GM18526 (cell line): ENCODE measurements around the gene NKPD1.

Experiments
- POLR2A ChIP-seq: IDR thresholded peaks from 3 replicates; pipeline ENCODE4 v1.6.1; 2011; ENCODE audit not compliant: insufficient read length; ENCODE audit errors: extremely low read depth

The NKPD1 gene

GRCh38 chr19:45160870-45161737, at the start of gene NKPD1:
TSS of gene NKPD1 (minus strand) at chr19:45160982. CDS start at chr19:45160150, 832 bp downstream.
- no peak for TF ChIP-seq POLR2A

- no peak for TF ChIP-seq POLR2A
These were observed 45.5 kb upstream of the NKPD1 start for GRCh38 chr19:45206328-45206727.

- TF ChIP-seq POLR2A, result no peak
These were observed 45.0 kb upstream of the NKPD1 start for GRCh38 chr19:45205810-45206209.

DNA sequence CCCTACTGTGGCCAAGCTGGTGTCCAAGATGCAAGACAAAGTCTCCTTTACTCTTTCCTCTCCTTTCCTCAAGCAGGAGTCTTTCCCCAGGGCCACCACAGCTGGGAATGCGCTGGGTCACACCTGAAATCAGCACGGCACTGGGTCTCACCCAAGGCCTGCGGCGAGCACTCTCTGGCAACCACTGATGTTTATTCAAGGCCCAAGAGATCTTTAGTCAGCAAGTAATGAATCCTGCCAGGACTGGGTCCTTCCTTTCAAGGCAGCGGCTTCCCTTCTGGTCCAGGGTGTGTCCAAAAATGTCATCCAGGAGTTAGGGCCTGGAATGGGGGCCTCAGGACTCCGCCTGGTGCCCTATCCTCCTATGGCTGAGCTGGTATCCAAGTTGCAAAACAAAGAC, 41.9 kb upstream of the NKPD1 start:
- TF ChIP-seq POLR2A, result no peak

DNA sequence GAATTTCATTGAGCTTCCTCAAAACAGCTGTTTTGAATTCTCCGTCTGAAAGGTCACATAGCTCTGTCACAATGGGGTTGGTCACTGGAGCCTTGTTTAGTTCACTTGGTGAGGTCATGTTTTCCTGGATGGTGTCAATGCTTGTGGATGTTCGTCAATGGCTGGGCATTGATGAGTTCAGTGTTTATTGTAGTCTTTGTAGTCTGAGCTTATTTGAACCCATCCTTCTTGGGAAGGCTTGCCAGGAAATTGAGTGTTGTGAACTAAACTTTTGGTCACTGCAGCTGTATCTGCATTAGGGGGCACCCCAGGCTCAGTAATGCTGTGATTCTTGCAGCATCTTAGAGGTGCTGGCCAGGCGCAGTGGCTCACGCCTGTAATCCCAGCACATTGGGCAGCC, 39.8 kb upstream of the NKPD1 start:
- no peak for TF ChIP-seq POLR2A

GRCh38 chr19:45195764-45196163, 35.0 kb upstream of the NKPD1 start:
- no peak for TF ChIP-seq POLR2A

- no peak for TF ChIP-seq POLR2A
These were observed 30.6 kb upstream of the NKPD1 start for GRCh38 chr19:45191375-45191774.

- no peak for TF ChIP-seq POLR2A
These were observed 29.2 kb upstream of the NKPD1 start for GRCh38 chr19:45189971-45190370.

GRCh38 chr19:45187421-45188100, 26.8 kb upstream of the NKPD1 start:
- no peak for TF ChIP-seq POLR2A

DNA sequence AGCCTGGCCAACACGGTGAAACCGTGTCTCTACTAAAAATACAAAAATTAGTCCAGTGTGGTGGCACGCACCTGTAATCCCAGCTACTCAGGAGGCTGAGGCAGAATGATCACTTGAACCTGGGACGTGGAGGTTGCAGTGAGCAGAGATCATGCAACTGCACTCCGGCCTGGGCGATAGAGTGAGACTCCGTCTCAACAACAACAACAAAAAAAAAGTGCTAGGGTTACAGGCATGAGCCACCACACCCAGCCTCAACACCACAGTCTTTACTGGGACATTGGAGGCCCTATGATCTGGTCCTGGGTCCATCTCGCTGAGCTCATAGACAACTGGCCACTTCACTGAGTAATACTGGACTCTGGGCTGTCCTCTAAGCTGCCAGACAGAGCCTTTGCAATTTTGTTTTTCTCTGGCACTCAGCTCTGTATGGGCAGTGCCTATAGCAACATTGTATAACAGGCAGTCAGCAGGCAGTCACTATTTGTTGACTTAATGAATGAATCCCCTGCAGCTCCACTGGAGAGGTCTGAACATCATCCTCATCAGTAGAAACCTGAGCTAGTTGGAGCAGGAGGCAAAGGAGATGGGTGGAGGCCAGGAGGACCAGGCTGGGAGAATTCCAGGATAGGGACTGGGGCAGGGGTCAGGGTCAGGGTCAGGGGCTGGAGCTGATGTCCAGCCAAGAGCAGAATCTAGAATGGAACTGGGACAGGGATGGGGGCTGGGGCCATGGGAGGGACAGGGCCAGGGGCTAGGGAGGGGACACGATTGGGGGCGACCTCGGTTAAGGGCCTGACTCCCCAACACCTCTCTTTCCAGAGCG, 25.9 kb upstream of the NKPD1 start:
- no peak for TF ChIP-seq POLR2A

- no peak for TF ChIP-seq POLR2A
These were observed 23.3 kb upstream of the NKPD1 start for GRCh38 chr19:45184115-45184514.

DNA sequence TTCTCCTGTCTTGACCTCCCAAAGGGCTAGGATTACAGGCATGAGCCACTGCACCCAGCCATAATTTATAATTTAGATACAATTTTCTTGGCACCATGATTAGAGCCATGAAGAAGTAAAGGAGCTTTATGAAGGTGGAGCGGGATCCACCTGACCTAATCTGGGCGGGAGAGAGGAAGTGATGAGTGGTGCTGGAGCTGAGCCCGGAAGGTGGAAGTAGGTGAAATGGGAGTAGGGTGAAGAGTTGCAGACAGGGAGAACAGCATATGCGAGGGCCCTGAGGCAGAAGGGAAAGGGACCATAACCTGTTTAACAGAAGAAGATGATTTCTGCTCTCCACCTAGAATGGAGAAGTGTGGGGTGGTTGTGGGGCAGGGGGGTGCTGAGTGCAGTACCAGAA, 22.0 kb upstream of the NKPD1 start:
- TF ChIP-seq POLR2A, result no peak

DNA sequence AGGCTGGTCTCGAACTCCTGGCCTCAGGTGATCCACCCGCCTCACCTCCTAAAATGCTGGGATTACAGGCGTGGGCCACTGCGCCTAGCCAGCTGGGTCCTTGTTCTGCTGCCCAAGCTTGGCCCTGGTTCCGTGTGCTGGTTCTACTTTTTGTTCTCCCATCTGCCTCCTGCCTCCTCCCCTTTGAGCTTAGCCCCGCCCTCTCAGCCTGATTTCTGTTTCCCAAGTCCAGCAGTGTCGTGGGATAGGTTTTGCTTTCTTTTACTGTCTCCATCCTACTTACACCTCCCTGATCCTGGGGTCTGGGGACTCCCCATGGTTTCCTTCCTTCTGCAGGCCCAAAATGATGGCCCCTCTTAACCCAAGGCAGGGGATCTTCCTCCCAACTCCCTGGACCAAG, 20.2 kb upstream of the NKPD1 start:
- TF ChIP-seq POLR2A, result no peak

DNA sequence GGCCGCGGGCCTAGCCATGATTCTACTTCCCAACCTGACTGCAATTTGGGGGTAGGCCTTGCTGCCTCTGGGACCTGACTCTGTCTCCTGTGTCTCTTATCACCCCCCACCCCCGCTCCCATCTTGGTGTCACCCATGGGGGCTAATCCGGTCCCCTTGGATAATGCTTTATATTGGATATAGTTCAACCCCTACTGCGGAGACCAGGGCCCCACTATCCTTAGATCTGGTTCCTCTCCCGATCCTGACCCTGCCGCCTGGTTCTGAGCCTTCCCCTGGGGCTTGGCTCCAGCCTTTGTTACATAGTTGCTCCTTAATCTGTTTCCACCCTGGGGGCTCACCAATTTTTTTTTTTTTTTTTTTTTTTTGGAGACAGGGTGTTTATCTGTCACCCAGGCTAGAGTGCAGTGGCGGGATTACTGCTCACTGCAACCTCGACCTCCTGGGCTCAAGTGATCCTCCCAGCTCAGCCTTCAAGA, 19.1 kb upstream of the NKPD1 start:
- TF ChIP-seq POLR2A, result no peak

DNA sequence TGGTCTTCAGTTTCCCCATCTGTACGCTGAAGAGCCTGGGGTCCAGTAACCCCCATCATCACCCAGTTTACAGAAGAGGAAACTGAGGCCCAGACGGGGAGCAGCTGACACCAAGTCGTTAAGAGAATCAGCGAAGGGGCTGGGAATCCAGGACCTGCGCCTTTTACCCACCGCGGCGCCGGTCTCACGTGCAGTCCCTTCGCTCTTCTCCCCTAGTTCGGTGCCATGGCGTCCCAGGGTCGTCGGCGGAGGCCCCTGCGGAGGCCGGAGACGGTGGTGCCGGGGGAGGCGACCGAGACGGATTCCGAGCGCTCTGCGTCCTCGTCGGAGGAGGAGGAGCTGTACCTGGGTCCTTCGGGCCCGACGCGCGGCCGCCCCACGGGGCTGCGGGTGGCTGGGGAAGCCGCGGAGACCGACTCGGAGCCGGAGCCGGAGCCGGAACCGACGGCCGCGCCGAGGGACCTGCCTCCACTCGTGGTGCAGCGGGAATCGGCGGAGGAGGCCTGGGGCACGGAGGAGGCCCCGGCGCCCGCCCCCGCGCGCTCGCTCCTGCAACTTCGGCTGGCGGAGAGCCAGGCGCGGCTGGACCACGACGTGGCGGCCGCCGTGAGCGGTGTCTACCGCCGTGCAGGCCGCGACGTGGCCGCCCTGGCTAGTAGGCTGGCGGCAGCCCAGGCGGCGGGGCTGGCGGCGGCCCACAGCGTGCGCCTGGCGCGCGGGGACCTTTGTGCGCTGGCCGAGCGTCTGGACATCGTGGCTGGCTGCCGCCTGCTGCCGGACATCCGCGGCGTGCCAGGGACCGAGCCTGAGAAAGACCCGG, 18.5 kb upstream of the NKPD1 start:
- peak; percentile 39 for TF ChIP-seq POLR2A
